Keratinocyte (primary cell): ENCODE results near the gene CTDSPL. TPM values are rescaled to one million over a fixed set of nuclear protein-coding genes. Genes with fewer than 3 reads are reported as not detected.

ENCODE experiments used
- DNase-seq: peaks from one replicate; pipeline ENCODE4 v3.0.0-alpha.2; 2011; ENCODE audit warnings: low read depth, missing footprints, low spot score
- FAIRE-seq: peaks from 2 replicates; lab custom pipeline; 2011; peaks lifted over from hg19 to GRCh38; lab: Jason Lieb, UNC
- H2AFZ ChIP-seq: 2 replicates; pipeline ENCODE4 v1.6.0; 2012; ENCODE audit warnings: low read length, control low read depth, inconsistent platforms; ENCODE audit not compliant: control insufficient read depth
- H3K27ac ChIP-seq: 2 replicates; pipeline ENCODE4 v1.5.1; 2011; ENCODE audit warnings: low read length; ENCODE audit not compliant: control insufficient read depth, insufficient read depth
- H3K27me3 ChIP-seq: 3 replicates; pipeline ENCODE4 v1.6.0; 2011; ENCODE audit warnings: low read length; ENCODE audit not compliant: control insufficient read depth, insufficient read depth; ENCODE audit errors: extremely low read depth
- H3K36me3 ChIP-seq, 2 experiments: 2 replicates in 1 of 2; 3 replicates in 1 of 2; pipeline ENCODE4 v1.5.1; 2011; ENCODE audit warnings: low read length in 2 of 2, mild to moderate bottlenecking in 1 of 2; ENCODE audit not compliant: control insufficient read depth in 2 of 2, insufficient read depth in 2 of 2; ENCODE audit errors: extremely low read depth in 1 of 2
- H3K4me1 ChIP-seq: 3 replicates; pipeline ENCODE4 v1.5.1; 2011; ENCODE audit warnings: low read length; ENCODE audit not compliant: control insufficient read depth, insufficient read depth; ENCODE audit errors: extremely low read depth
- H3K4me2 ChIP-seq: 3 replicates; pipeline ENCODE4 v1.6.0; 2011; ENCODE audit warnings: low read depth, low read length; ENCODE audit not compliant: control insufficient read depth, insufficient read depth; ENCODE audit errors: extremely low read depth
- H3K4me3 ChIP-seq, 3 experiments: fragments of 200-600 bp in 1 of 3; sonication (generic) in 1 of 3; 2 replicates in 2 of 3; 3 replicates in 1 of 3; pipeline ENCODE4 v1.5.1; 2011 to 2016; ENCODE audit warnings: low read length in 3 of 3, mild to moderate bottlenecking in 3 of 3, control low read depth in 2 of 3, inconsistent platforms in 1 of 3, low read depth in 1 of 3, mixed read lengths in 1 of 3, mixed run types in 1 of 3, moderate library complexity in 1 of 3; ENCODE audit not compliant: control insufficient read depth in 2 of 3, insufficient read depth in 2 of 3; ENCODE audit errors: extremely low read depth in 1 of 3
- H3K79me2 ChIP-seq: 2 replicates; pipeline ENCODE4 v1.6.0; 2012; ENCODE audit warnings: low read length; ENCODE audit not compliant: control insufficient read depth, insufficient read depth
- H3K9ac ChIP-seq: 3 replicates; pipeline ENCODE4 v1.6.0; 2011; ENCODE audit warnings: low read length; ENCODE audit not compliant: control insufficient read depth, insufficient read depth; ENCODE audit errors: extremely low read depth
- H3K9me1 ChIP-seq: 3 replicates; pipeline ENCODE4 v1.6.0; 2011; ENCODE audit warnings: low read length; ENCODE audit not compliant: control insufficient read depth, insufficient read depth; ENCODE audit errors: extremely low read depth
- H3K9me3 ChIP-seq: 2 replicates; pipeline ENCODE4 v1.5.1; 2012; ENCODE audit warnings: low read depth, low read length; ENCODE audit not compliant: control insufficient read depth
- H4K20me1 ChIP-seq: 3 replicates; pipeline ENCODE4 v1.6.0; 2011; ENCODE audit warnings: low read length; ENCODE audit not compliant: control insufficient read depth, insufficient read depth; ENCODE audit errors: extremely low read depth
- CTCF ChIP-seq, 3 experiments: IDR thresholded peaks in 1 of 3; conservative IDR thresholded peaks in 1 of 3; optimal IDR thresholded peaks in 1 of 3; 2 replicates in 2 of 3; 3 replicates in 1 of 3; pipeline versions ENCODE3 to v1.5.1; 2011; ENCODE audit warnings: low read length in 3 of 3, mild to moderate bottlenecking in 3 of 3, moderate library complexity in 2 of 3, control low read depth in 1 of 3, inconsistent platforms in 1 of 3; ENCODE audit not compliant: insufficient read depth in 2 of 3; ENCODE audit errors: extremely low read depth in 1 of 3
- EZH2 ChIP-seq: IDR thresholded peaks from one replicate; pipeline ENCODE4 v1.6.1; 2012; ENCODE audit warnings: inconsistent platforms, mild to moderate bottlenecking, low read length, moderate library complexity
- dilution Hi-C: fragments of 300-500 bp; cut with MboI; formaldehyde crosslinking; loops from one replicate; pipeline ENCODE4 v1.7.0; 2020; ENCODE audit warnings: low sequenced_read_pairs; ENCODE audit not compliant: extremely low pct_ligation_motif_present
- polyA plus RNA-seq, 5 experiments: library from polyadenylated mRNA; depleted of rRNA in 3 of 5; stranded (reverse) in 3 of 5; stranded (forward) in 1 of 5; unstranded in 1 of 5; fragments of >200 nt; gene quantifications; 1 replicate in 1 of 5; 2 replicates in 3 of 5; 3 replicates in 1 of 5; pipeline versions ENCODE4 v1.2.1 to v1.2.3, GENCODE V29; 2011 to 2012; ENCODE audit warnings: missing spikeins in 2 of 5, low read depth in 1 of 5, low replicate concordance in 1 of 5

CTDSPL gene
- polyA plus RNA-seq, 1 donor (not counting 4 experiments of a cell fraction or from before 2014, with no cell fraction given) = 83.2 TPM

- Histone ChIP-seq H3K79me2 (no peaks in the 10 kb centered on the region), H3K4me1 (peaks cover 8% of the 10 kb centered on the region), H3K27ac (no peak overlapping the region), H3K4me2 (no peak overlapping the region), H3K9me3 (no peaks in the 10 kb centered on the region), H3K4me3 (no peak overlapping the region), H4K20me1 (no peaks in the 10 kb centered on the region), H3K36me3 (peaks cover 0 to 24% of the 10 kb centered on the region in 2 experiments), H2AFZ (no peak overlapping the region), H3K9me1 (no peaks in the 10 kb centered on the region), H3K27me3 (no peaks in the 10 kb centered on the region), H3K9ac (no peak overlapping the region)
- dilution Hi-C loops = no loop called here
- no peak for DNase-seq
- no peak for FAIRE-seq
- no peak for TF ChIP-seq CTCF (optimal IDR thresholded peaks at IDR 0.05 in 1 of 3, IDR thresholded peaks at IDR 0.05 in 1 of 3, conservative IDR thresholded peaks at IDR 0.05 in 1 of 3; ENCODE audit: extremely low read depth in 1 of 3, insufficient read depth in 2 of 3, low read length in 3 of 3)
- TF ChIP-seq EZH2 = no peak
Measured at GRCh38 chr3:38006445-38006995, 144.8 kb downstream of the CTDSPL start.

GRCh38 chr3:38007754-38008090 lies 146.0 kb downstream of the CTDSPL start:
- no peaks in the 10 kb centered on the region for H3K27me3 ChIP-seq
- no peaks in the 10 kb centered on the region for H3K9me1 ChIP-seq
- TF ChIP-seq CTCF (optimal IDR thresholded peaks at IDR 0.05 in 1 of 3, IDR thresholded peaks at IDR 0.05 in 1 of 3, conservative IDR thresholded peaks at IDR 0.05 in 1 of 3; ENCODE audit: extremely low read depth in 1 of 3, insufficient read depth in 2 of 3, low read length in 3 of 3) (no peak), EZH2 (no peak)
- peaks cover 8% of the 10 kb centered on the region for H3K4me1 ChIP-seq
- no peak overlapping the region for H3K9ac ChIP-seq
- no peaks in the 10 kb centered on the region for H3K9me3 ChIP-seq
- H3K4me3 ChIP-seq = no peak overlapping the region
- H3K79me2 ChIP-seq = no peaks in the 10 kb centered on the region
- no peak for DNase-seq
- no peaks in the 10 kb centered on the region for H4K20me1 ChIP-seq
- H3K4me2 ChIP-seq = no peak overlapping the region
- peaks cover 0 to 24% of the 10 kb centered on the region in 2 experiments for H3K36me3 ChIP-seq
- H3K27ac ChIP-seq = no peak overlapping the region
- FAIRE-seq = no peak
- dilution Hi-C loops = no loop called here
- no peak overlapping the region for H2AFZ ChIP-seq
